Measurements from ENCODE around the gene WDR59.
"Not testable (repeated sequence)": the region's sequence is repeated elsewhere in the genome, so short reads cannot be mapped to it uniquely, and the experiment has no call there.

The WDR59 gene

DNA sequence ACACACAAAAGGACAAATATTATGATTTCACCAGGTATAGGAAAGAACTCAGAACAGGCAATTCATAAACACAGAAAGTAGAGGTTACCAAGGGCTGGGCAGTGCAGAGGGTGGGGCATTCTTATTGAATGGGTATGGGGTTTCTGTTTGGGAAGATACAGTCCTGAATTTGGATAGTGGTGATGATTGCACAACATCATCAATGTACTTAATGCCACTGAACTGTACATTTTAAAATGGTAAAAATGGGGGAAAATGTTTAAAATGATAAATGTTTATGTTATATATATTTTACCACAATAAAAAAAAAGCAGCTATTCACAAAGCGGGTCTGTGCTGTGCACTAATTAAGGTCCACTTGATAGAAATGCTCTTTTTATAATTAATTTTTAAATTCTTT lies 137.7 kb downstream of the WDR59 start:
- DNase-seq, result no peak

DNA sequence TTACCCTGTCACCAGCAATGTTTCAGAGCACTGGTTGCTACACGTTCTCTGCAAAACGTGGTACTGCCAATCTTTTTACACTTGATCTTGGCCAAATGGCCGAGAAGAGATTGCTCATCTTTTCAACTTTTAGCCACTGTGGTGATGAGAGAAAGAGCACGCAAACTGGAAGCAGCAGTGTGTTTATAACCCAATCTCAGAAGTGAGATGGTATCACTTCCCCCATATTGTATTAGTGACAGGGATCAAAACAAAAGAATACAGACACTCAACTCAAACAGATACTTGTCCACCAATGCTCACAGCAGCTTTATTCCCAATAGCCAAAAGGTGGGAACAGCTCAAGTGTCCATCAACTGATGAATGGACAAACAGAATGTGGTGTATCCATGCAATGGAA lies 138.2 kb downstream of the WDR59 start:
- no peak for DNase-seq

DNA sequence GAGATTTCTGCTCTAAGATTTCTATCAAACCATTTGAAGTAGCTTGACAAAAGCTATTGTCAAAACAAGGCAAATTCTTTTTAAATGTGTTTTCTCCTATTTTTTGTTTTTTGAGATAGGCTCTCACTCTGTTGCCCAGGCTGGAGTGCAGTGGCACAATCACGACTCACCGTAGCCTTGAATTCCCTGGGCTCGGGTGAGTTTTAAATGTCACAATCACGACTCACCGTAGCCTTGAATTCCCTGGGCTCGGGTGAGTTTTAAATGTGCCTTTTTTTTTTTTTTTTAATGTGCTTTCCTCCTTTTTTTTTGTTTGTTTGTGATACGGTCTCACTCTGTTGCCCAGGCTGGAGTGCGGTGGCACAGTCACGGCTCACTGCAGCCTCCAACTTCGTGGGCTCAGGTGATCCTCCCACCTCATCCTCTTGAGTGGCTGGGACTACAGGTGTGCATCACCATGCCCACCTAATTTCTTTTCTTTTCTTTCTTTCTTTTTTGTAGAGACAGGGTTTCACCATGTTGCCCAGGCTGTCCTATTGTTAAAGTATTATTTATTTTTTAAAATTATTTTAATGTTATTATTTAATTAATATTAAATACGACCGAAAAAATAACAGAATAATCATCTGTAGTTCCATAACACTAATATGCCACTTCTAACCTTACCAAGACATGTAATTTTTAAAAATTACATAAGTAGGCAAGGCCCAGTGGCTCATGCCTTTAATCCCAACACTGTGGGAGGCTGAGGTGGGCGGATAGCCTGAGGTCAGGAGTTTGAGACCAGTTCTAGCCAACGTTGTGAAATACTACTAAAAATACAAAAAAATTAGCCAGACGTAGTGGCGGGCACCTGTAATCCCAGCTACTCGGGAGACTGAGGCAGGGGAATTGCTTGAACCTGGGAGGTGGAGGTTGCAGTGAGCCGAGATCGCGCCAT lies 140.6 kb downstream of the WDR59 start:
- DNase-seq, result no peak

DNA sequence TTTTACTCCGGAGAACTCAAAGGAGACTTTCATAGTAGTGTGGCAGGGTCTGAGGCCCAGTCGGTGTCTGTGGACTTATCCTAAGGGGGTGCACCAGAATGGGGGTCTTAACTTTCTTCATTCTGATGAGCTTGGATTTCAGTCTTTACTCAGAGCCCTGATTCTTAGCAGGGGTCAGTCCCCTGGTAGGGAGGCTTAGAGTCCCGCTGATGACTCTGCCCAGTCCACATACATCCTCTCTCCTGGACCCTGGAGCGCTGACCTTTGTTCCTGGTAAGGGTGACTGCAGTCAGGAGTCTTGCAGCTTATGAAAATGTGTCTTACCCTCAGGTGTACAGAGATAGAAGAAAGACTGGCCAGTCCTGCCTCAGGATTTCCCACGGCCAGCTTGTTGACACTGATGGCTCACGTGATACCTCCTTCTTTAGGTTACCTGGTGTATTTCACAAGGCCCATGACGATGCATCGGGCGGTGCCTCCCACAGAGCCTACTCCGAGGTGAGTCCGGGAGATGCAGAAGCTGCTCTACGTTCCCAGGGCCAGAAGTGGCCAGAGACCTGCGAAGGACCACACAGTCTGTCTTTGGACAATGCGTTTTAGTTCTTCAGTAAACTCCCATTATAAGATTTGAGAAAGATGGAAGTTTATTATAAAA lies 141.4 kb downstream of the WDR59 start:
- DNase-seq, result not testable (repeated sequence)

DNA sequence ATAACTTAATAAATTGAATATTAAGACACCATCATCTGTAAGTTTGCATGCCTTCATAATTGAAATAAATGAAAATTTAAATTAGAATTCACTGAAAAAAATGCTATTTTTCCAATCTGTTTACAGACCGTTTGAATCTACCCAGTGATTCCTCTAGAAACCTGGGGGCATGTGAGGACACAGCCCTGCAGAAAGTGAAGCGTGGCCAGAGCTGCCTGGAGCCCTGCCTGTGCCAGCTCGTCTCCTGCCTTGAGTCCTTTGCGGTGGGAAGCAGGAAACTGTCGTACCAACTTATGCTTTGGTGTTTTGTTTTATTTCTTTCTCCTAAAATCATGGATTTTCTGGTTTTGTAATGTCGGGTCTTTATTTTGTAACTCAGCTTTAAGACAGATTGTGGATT lies 142.5 kb downstream of the WDR59 start:
- no peak for DNase-seq

GRCh38 chr16:74841904-74842303 lies 143.0 kb downstream of the WDR59 start:
- no peak for DNase-seq

DNA sequence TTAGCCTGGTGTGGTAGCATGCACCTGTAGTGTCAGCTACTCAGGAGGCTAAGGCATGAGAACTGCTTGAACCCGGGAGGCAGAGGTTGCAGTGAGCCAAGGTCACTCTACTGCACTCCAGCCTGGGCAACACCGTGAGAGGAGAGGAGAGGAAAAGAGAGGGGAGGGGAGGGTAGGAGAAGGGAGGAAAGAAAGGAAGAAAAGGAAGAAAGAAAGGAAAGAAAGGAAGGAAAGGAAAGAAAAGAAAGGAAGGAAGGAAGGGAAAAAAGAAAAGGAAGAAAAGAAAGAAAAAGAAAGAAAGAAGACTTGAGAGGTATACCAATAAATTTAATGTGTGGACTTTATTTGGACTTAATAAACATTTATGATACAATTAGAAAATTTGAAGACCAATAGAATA lies 143.5 kb downstream of the WDR59 start:
- DNase-seq, result no peak

DNA sequence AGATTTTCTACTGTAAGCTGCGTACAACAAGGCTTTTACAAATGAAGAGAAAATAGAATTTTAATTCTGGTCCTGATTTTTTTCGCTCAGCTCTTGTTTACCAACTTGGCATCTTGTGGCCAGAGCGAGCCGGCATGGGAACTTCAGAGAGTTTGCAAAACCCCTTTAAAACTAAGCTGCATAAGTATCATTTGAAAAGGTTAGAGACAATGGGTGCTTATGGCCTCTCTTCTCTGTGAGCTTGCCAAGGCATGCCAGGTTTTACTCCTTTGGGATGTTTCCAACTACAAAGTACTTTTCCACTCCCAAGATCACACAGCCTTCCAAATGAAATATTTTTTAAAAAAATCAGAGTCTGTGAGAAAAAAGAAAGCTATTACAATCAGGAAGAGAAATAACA lies 147.9 kb downstream of the WDR59 start:
- no peak for DNase-seq

- no peak for DNase-seq
These were observed 148.7 kb downstream of the WDR59 start for GRCh38 chr16:74836111-74836671.

GRCh38 chr16:74832228-74832627 lies 152.7 kb downstream of the WDR59 start:
- no peak for DNase-seq

DNA sequence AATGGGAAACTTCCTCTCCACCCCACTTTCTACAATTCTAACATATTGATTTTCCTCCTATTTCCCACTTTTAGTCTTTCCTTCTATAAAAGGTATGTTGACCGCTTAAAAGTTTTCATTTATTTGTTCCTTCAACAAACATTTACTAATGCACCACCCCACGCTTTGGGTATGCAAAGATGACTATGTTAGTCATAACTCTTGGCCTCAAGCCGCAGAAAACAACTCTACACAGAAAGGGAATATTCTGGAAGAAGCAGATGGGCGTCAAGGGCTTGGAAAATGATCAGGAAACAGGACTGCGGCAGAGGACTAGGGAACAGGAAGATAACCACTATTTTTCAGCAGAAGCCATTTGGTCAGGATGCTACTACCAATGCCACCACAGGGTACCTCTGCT lies 153.5 kb downstream of the WDR59 start:
- DNase-seq, result no peak

DNA sequence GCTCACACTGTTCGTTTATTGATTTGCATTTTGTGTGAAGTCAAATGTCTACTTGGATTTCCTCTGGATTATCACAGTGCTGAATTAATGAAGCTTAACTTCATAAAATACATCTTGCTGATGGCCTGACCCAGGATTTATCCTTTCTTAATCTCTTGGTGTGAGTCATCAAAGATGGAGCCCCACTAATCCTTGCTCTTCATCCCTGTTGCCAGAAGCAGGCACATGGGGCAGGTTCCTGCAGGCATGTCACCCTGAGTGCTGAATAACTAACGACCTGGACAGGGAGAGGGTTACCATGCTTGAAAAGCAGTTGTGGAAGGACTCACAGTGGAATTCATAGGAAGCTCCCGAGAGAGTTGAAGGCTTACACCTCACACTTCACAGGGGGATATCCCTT lies 154.3 kb downstream of the WDR59 start:
- DNase-seq, result no peak

DNA sequence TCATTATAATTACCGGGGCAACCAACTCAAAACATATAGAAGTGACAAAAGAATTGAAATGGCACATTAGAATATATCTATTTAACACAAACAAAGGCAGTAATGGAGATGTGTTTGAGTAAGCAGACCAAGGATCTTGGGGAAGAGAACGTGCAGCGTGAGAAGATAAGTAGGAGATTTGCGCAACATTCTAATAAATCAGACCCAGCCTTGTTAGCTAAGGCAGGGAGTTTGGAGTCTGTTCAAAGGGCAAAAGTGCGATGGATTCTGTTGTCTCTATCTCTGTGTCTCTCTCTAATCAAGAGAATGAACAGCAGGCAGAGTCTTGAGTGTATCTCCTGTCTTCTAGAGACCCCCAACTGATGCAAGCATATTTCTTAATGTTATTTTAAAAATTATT lies 155.3 kb downstream of the WDR59 start:
- no peak for DNase-seq

- DNase-seq, result no peak
These were observed 159.0 kb downstream of the WDR59 start for GRCh38 chr16:74825941-74826340.

- no peak for DNase-seq
These were observed 159.9 kb downstream of the WDR59 start for GRCh38 chr16:74825016-74825415.

Data from MV-4-11 (cell line).